ENCODE results near the gene COL4A1.

COL4A1 gene

GRCh38 chr13:110257408-110257807 is 49.5 kb downstream of the COL4A1 start:
- no peak for DNase-seq (ENCODE audit: low spot score)

GRCh38 chr13:110256126-110256905 is 50.6 kb downstream of the COL4A1 start:
- no peak for DNase-seq (ENCODE audit: low spot score)

GRCh38 chr13:110254751-110255553 is 52.0 kb downstream of the COL4A1 start:
- DNase-seq (ENCODE audit: low spot score), result no peak

GRCh38 chr13:110254151-110254679 is 52.7 kb downstream of the COL4A1 start:
- DNase-seq (ENCODE audit: low spot score), result no peak

GRCh38 chr13:110251193-110251819 is 55.7 kb downstream of the COL4A1 start:
- DNase-seq (ENCODE audit: low spot score), result no peak

GRCh38 chr13:110250258-110250891 is 56.6 kb downstream of the COL4A1 start:
- DNase-seq (ENCODE audit: low spot score), result no peak

GRCh38 chr13:110249326-110249725 is 57.6 kb downstream of the COL4A1 start:
- DNase-seq (ENCODE audit: low spot score), result no peak

GRCh38 chr13:110248449-110249143 is 58.4 kb downstream of the COL4A1 start:
- DNase-seq (ENCODE audit: low spot score), result no peak

- DNase-seq (ENCODE audit: low spot score), result no peak
Observed at GRCh38 chr13:110246530-110246929, 60.4 kb downstream of the COL4A1 start.

- DNase-seq (ENCODE audit: low spot score), result no peak
Observed at GRCh38 chr13:110245416-110245899, 61.5 kb downstream of the COL4A1 start.

- DNase-seq (ENCODE audit: low spot score), result no peak
Observed at GRCh38 chr13:110244976-110245375, 62.0 kb downstream of the COL4A1 start.

- no peak for DNase-seq (ENCODE audit: low spot score)
Observed at GRCh38 chr13:110244071-110244830, 62.7 kb downstream of the COL4A1 start.

GRCh38 chr13:110242615-110243014 is 64.3 kb downstream of the COL4A1 start:
- no peak for DNase-seq (ENCODE audit: low spot score)

GRCh38 chr13:110240943-110241342 is 66.0 kb downstream of the COL4A1 start:
- DNase-seq (ENCODE audit: low spot score), result no peak

- DNase-seq (ENCODE audit: low spot score), result no peak
Observed at GRCh38 chr13:110240352-110240751, 66.6 kb downstream of the COL4A1 start.

- DNase-seq (ENCODE audit: low spot score), result no peak
Observed at GRCh38 chr13:110239280-110240125, 67.5 kb downstream of the COL4A1 start.

GRCh38 chr13:110238818-110239195 is 68.2 kb downstream of the COL4A1 start:
- DNase-seq (ENCODE audit: low spot score), result no peak

GRCh38 chr13:110237875-110238817 is 68.8 kb downstream of the COL4A1 start:
- no peak for DNase-seq (ENCODE audit: low spot score)
